GM06990 (cell line): ENCODE data around the gene CCSER1.
"Not testable (repeated sequence)": the region's sequence is repeated elsewhere in the genome, so short reads cannot be mapped to it uniquely, and the experiment has no call there.

ENCODE experiments used
- DNase-seq: peaks from one replicate; pipeline ENCODE4 v3.0.0-alpha.2; 2011; ENCODE audit not compliant: insufficient read length; ENCODE audit errors: extremely low read depth
- H3K27me3 ChIP-seq: replicated peaks from 2 replicates; pipeline ENCODE4 v1.6.0; 2011; ENCODE audit warnings: low read length; ENCODE audit not compliant: control insufficient read depth, insufficient read depth
- H3K36me3 ChIP-seq: 2 replicates; pipeline ENCODE4 v1.5.1; 2011; ENCODE audit warnings: low read length; ENCODE audit not compliant: control insufficient read depth, insufficient read depth
- H3K4me3 ChIP-seq: replicated peaks from 2 replicates; pipeline ENCODE4 v1.5.1; 2011; ENCODE audit warnings: low read depth, mild to moderate bottlenecking, control low read depth, low read length
- TF ChIP-seq, protein P1 (sequence below): IDR thresholded peaks from 2 replicates; pipeline ENCODE4 v1.5.1; 2011; ENCODE audit warnings: low read length, control low read depth, mild to moderate bottlenecking, inconsistent platforms; ENCODE audit not compliant: insufficient read depth, poor library complexity, severe bottlenecking

Gene CCSER1

GRCh38 chr4:91118597-91118996 lies 991.4 kb downstream of the CCSER1 start:
- no peak for DNase-seq
- no peaks in the 10 kb centered on the region for H3K27me3 ChIP-seq
- H3K4me3 ChIP-seq = no peak overlapping the region
- TF ChIP-seq, protein P1, sequence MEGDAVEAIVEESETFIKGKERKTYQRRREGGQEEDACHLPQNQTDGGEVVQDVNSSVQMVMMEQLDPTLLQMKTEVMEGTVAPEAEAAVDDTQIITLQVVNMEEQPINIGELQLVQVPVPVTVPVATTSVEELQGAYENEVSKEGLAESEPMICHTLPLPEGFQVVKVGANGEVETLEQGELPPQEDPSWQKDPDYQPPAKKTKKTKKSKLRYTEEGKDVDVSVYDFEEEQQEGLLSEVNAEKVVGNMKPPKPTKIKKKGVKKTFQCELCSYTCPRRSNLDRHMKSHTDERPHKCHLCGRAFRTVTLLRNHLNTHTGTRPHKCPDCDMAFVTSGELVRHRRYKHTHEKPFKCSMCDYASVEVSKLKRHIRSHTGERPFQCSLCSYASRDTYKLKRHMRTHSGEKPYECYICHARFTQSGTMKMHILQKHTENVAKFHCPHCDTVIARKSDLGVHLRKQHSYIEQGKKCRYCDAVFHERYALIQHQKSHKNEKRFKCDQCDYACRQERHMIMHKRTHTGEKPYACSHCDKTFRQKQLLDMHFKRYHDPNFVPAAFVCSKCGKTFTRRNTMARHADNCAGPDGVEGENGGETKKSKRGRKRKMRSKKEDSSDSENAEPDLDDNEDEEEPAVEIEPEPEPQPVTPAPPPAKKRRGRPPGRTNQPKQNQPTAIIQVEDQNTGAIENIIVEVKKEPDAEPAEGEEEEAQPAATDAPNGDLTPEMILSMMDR = no peak
- H3K36me3 ChIP-seq = no peaks in the 10 kb centered on the region

DNA sequence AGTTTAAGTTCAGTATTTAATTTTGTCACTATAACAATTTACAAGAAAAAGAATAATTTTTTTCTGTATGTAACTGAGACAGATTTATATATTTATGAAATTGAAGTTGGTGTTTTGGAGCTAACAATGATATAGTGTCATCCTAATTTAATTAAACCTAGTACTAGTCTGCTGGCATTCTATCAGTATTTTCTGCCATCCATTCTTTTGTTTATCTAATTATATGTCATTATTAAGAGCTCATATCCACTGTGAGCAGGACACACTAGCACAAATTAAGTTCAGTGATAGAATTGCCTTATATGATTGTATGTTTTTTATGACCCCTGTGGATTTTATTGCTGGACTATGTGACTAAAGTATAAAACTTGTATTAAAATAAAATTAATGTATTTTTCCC lies 996.5 kb downstream of the CCSER1 start:
- DNase-seq = no peak
- no peaks in the 10 kb centered on the region for H3K36me3 ChIP-seq
- TF ChIP-seq, protein P1 = no peak

GRCh38 chr4:91127192-91127591 lies 1000.0 kb downstream of the CCSER1 start:
- TF ChIP-seq, protein P1 = no peak
- Histone ChIP-seq H3K36me3 (no peaks in the 10 kb centered on the region), H3K4me3 (no peak overlapping the region), H3K27me3 (no peaks in the 10 kb centered on the region)
- no peak for DNase-seq

More for the DNA sequence above, 996.5 kb downstream of the CCSER1 start:
- no peak overlapping the region for H3K4me3 ChIP-seq
- H3K27me3 ChIP-seq = no peaks in the 10 kb centered on the region

DNA sequence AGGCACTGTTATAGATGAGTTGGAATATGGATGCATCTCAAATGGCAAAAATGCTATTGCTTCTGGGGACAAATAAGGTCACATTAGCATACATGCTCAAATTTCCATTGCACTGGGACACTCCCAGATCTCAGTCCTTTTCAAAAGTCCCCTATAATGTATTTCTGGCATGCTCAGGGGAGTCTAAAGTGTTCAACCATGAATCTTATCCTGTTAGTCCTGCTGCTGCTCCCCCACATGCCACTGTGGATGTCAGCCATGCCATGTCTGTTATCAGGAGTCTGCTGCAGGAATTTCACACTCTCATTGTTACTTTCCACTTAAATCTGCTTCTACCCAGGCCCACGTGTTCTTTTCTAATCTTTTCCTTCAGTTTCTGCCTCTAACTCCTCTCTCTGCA lies 1000.6 kb downstream of the CCSER1 start:
- H3K4me3 ChIP-seq = no peak overlapping the region

DNA sequence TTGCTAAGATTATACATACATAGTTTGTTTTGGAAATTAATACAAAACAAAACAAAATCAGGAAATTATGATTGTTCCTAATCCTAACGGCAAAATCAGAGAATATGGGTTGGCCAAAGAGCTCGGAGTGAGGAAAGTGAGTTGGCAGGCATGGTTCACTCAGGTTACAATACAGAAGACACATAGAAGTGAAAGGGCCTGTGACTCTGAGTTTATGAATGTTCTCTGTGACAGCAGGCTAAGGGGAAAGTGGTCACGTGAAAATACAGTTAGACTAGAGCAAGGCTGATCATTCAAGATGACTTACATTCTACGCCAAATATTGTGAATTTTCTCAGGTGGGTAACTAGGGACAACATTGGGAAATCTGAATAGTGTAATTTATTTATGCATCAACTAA lies 1001.3 kb downstream of the CCSER1 start:
- no peak for DNase-seq
- no peak overlapping the region for H3K4me3 ChIP-seq
- no peaks in the 10 kb centered on the region for H3K36me3 ChIP-seq
- TF ChIP-seq, protein P1 = no peak
- no peaks in the 10 kb centered on the region for H3K27me3 ChIP-seq

More for the DNA sequence above, 1000.6 kb downstream of the CCSER1 start:
- TF ChIP-seq, protein P1 = no peak
- Histone ChIP-seq H3K36me3 (no peaks in the 10 kb centered on the region), H3K27me3 (no peaks in the 10 kb centered on the region)
- DNase-seq = no peak

- Histone ChIP-seq H3K27me3 (no peaks in the 10 kb centered on the region), H3K4me3 (no peak overlapping the region), H3K36me3 (no peaks in the 10 kb centered on the region)
- no peak for DNase-seq
- TF ChIP-seq, protein P1 = no peak
Measured at GRCh38 chr4:91147067-91147466, 1019.9 kb downstream of the CCSER1 start.

GRCh38 chr4:91154041-91154440 lies 1026.8 kb downstream of the CCSER1 start:
- not testable (repeated sequence) for H3K4me3 ChIP-seq, H3K27me3 ChIP-seq, H3K36me3 ChIP-seq, DNase-seq

GRCh38 chr4:91167864-91168653 lies 1040.9 kb downstream of the CCSER1 start:
- not testable (repeated sequence) for H3K4me3 ChIP-seq, H3K36me3 ChIP-seq, DNase-seq, H3K27me3 ChIP-seq
